WTC11 (cell line): Measurements from ENCODE around the gene EHD4. TPM values are rescaled to one million over a fixed set of nuclear protein-coding genes. Genes with fewer than 3 reads are reported as not detected.

Experiments used
- ATAC-seq: fragments of 200-7000 bp; cut with Tn5 transposase; 2 replicates; pipeline ENCODE4 v1.10.0; 2021; ENCODE audit warnings: mild to moderate bottlenecking, moderate library complexity
- CTCF ChIA-PET: fragments of 300-600 bp; sonication (Branson Sonifier 250); formaldehyde crosslinking; loops from one replicate; lab custom pipeline; 2021; ENCODE audit warnings: antibody characterized with exemption; lab: Charles Lee
- POLR2A ChIA-PET: fragments of 350-600 bp; sonication (Branson Sonifier 250); formaldehyde crosslinking; loops from one replicate; lab custom pipeline; 2021; ENCODE audit warnings: antibody characterized with exemption; lab: Charles Lee
- DNase-seq: peaks from one replicate; pipeline ENCODE4 v3.0.0; 2021; ENCODE audit warnings: low spot score
- H3K27ac Mint-ChIP-seq: 2 replicates; pipeline ENCODE4 v1.8.0; 2021; ENCODE audit warnings: mixed read lengths
- H3K27me3 Mint-ChIP-seq: 2 replicates; pipeline ENCODE4 v1.8.0; 2021; ENCODE audit warnings: low read depth, mild to moderate bottlenecking, moderate library complexity, mixed read lengths
- H3K36me3 Mint-ChIP-seq: 2 replicates; pipeline ENCODE4 v1.8.0; 2021; ENCODE audit warnings: mixed read lengths
- H3K4me1 Mint-ChIP-seq: 2 replicates; pipeline ENCODE4 v1.8.0; 2022; ENCODE audit warnings: mixed read lengths
- H3K4me3 Mint-ChIP-seq: 2 replicates; pipeline ENCODE4 v1.8.0; 2021; ENCODE audit warnings: mild to moderate bottlenecking, moderate library complexity, mixed read lengths
- H3K9me3 Mint-ChIP-seq: 2 replicates; pipeline ENCODE4 v1.8.0; 2021; ENCODE audit warnings: mixed read lengths
- CDX4 ChIP-seq: fragments of 250-450 bp; sonication (Bioruptor Pico); IDR thresholded peaks from 2 replicates; pipeline ENCODE4 v1.9.0; 2021; ENCODE audit warnings: moderate library complexity, mild to moderate bottlenecking, inconsistent platforms, borderline replicate concordance
- CREM ChIP-seq: sonication (generic); formaldehyde crosslinking; IDR thresholded peaks from 2 replicates; pipeline ENCODE4 v1.8.1; 2022; ENCODE audit warnings: mild to moderate bottlenecking, missing genetic modification reagents, moderate library complexity
- CTCF ChIP-seq: fragments of 200-600 bp; IDR thresholded peaks from 2 replicates; pipeline ENCODE4 v1.8.0; 2022; ENCODE audit warnings: antibody characterized with exemption
- ESRRA ChIP-seq: sonication (generic); formaldehyde crosslinking; IDR thresholded peaks from 2 replicates; pipeline ENCODE4 v1.8.1; 2022; ENCODE audit warnings: mild to moderate bottlenecking, missing genetic modification reagents, borderline replicate concordance
- ETV6 ChIP-seq: sonication (generic); formaldehyde crosslinking; IDR thresholded peaks from 2 replicates; pipeline ENCODE4 v1.8.1; 2022; ENCODE audit warnings: mild to moderate bottlenecking, missing genetic modification reagents
- FOXJ3 ChIP-seq: sonication (generic); formaldehyde crosslinking; IDR thresholded peaks from 2 replicates; pipeline ENCODE4 v1.9.0; 2021; ENCODE audit warnings: missing genetic modification reagents, mild to moderate bottlenecking, borderline replicate concordance
- FOXK1 ChIP-seq: sonication (generic); formaldehyde crosslinking; IDR thresholded peaks from 2 replicates; pipeline ENCODE4 v1.8.0; 2022; ENCODE audit warnings: mild to moderate bottlenecking, moderate library complexity, missing genetic modification reagents
- FOXP4 ChIP-seq: sonication (generic); formaldehyde crosslinking; IDR thresholded peaks from 2 replicates; pipeline ENCODE4 v1.8.0; 2022; ENCODE audit warnings: mild to moderate bottlenecking, missing genetic modification reagents
- IRF2 ChIP-seq: sonication (generic); formaldehyde crosslinking; IDR thresholded peaks from 2 replicates; pipeline ENCODE4 v1.8.0; 2022; ENCODE audit warnings: low read depth, missing genetic modification reagents, borderline replicate concordance
- JUN ChIP-seq: sonication (generic); formaldehyde crosslinking; IDR thresholded peaks from 2 replicates; pipeline ENCODE4 v1.8.0; 2023; ENCODE audit warnings: mild to moderate bottlenecking, missing genetic modification reagents
- MYBL2 ChIP-seq: sonication (generic); formaldehyde crosslinking; IDR thresholded peaks from 2 replicates; pipeline ENCODE4 v1.8.1; 2023; ENCODE audit warnings: mild to moderate bottlenecking, moderate library complexity, missing genetic modification reagents
- NFATC4 ChIP-seq: fragments of 250-450 bp; sonication (Bioruptor Pico); IDR thresholded peaks from 2 replicates; pipeline ENCODE4 v1.9.0; 2021; ENCODE audit warnings: mild to moderate bottlenecking
- TEAD1 ChIP-seq: sonication (generic); formaldehyde crosslinking; IDR thresholded peaks from 2 replicates; pipeline ENCODE4 v1.8.0; 2022; ENCODE audit warnings: mild to moderate bottlenecking, missing genetic modification reagents
- TEAD4 ChIP-seq: sonication (generic); formaldehyde crosslinking; IDR thresholded peaks from 2 replicates; pipeline ENCODE4 v1.8.0; 2022; ENCODE audit warnings: mild to moderate bottlenecking, missing genetic modification reagents
- ZNF219 ChIP-seq: sonication (generic); formaldehyde crosslinking; IDR thresholded peaks from 2 replicates; pipeline ENCODE4 v1.8.0; 2023; ENCODE audit warnings: missing genetic modification reagents, mild to moderate bottlenecking, borderline replicate concordance
- total RNA-seq: library from RNA; stranded (reverse); gene quantifications from 3 replicates; pipeline ENCODE4 v1.2.3, GENCODE V29; 2021
- TF ChIP-seq, protein P1 (sequence below): sonication (generic); formaldehyde crosslinking; IDR thresholded peaks from 2 replicates; pipeline ENCODE4 v1.8.1; 2023; ENCODE audit warnings: mild to moderate bottlenecking, missing genetic modification reagents
- TF ChIP-seq, protein P2 (sequence below): sonication (generic); formaldehyde crosslinking; IDR thresholded peaks from 2 replicates; pipeline ENCODE4 v1.8.1; 2022; ENCODE audit warnings: mild to moderate bottlenecking, missing genetic modification reagents, moderate library complexity, borderline replicate concordance
- TF ChIP-seq, protein P3 (sequence below): sonication (generic); formaldehyde crosslinking; IDR thresholded peaks from 2 replicates; pipeline ENCODE4 v1.8.1; 2023; ENCODE audit warnings: mild to moderate bottlenecking, missing genetic modification reagents, borderline replicate concordance
- TF ChIP-seq, protein P4 (sequence below): sonication (generic); formaldehyde crosslinking; IDR thresholded peaks from 2 replicates; pipeline ENCODE4 v1.8.0; 2023; ENCODE audit warnings: missing genetic modification reagents, mild to moderate bottlenecking, borderline replicate concordance

EHD4 gene
- total RNA-seq, 1 experiment from 2014 or later, result 23.9 TPM

DNA sequence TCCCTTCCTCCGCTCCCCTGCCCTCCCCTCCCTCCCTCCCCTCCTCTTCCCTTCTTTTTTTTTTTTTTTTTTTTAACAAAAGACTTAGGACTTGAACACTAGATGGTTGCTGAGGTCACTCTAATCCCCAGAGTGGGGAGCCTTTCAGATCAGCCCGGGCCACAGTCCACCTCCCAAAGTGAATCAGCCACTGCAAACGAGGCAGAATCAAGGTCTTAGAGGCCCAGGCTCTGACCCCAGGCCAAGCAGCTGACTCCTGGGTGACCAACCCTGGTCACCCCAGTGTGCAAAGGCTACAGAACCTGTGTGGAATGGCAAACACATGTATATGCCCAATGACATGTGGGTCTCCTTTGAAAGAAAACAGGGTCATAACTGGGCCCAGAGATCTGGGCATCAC, 18.3 kb upstream of the EHD4 start:
- POLR2A ChIA-PET, result no interaction called here
- no peak for DNase-seq

More for the DNA sequence above, 18.3 kb upstream of the EHD4 start:
- no peaks in the 10 kb centered on the region for H3K9me3 Mint-ChIP-seq
- peaks cover 6% of the 10 kb centered on the region for H3K4me1 Mint-ChIP-seq
- CTCF ChIA-PET, result interaction anchor here (1.2 to 7.5 kb wide), 24 partner anchors 8 to 394 kb away, joined by 3 to 121 read pairs (median 9); partner anchors contain the start of gene EHD4
- no peaks in the 10 kb centered on the region; the same call in 1 of the 2 replicates for H3K27me3 Mint-ChIP-seq
- H3K4me3 Mint-ChIP-seq, result no peak overlapping the region
- no peak overlapping the region for H3K27ac Mint-ChIP-seq
- ATAC-seq, result no peak
- no peaks in the 10 kb centered on the region for H3K36me3 Mint-ChIP-seq
- TF ChIP-seq, protein P1, sequence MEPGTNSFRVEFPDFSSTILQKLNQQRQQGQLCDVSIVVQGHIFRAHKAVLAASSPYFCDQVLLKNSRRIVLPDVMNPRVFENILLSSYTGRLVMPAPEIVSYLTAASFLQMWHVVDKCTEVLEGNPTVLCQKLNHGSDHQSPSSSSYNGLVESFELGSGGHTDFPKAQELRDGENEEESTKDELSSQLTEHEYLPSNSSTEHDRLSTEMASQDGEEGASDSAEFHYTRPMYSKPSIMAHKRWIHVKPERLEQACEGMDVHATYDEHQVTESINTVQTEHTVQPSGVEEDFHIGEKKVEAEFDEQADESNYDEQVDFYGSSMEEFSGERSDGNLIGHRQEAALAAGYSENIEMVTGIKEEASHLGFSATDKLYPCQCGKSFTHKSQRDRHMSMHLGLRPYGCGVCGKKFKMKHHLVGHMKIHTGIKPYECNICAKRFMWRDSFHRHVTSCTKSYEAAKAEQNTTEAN (CRISPR knock-in tag), result no peak
- TF ChIP-seq TEAD1, result no peak
- no peak for TF ChIP-seq CTCF
- TF ChIP-seq IRF2, result no peak
- no peak for TF ChIP-seq FOXJ3 (CRISPR knock-in tag)
- TF ChIP-seq TEAD4, result no peak
- no peak for TF ChIP-seq CREM (CRISPR knock-in tag)
- no peak for TF ChIP-seq CDX4 (CRISPR knock-in tag)
- no peak for TF ChIP-seq ESRRA (CRISPR knock-in tag)
- TF ChIP-seq NFATC4 (CRISPR knock-in tag), result no peak
- no peak for TF ChIP-seq MYBL2 (CRISPR knock-in tag)
- TF ChIP-seq ETV6, result no peak
- TF ChIP-seq, protein P2, sequence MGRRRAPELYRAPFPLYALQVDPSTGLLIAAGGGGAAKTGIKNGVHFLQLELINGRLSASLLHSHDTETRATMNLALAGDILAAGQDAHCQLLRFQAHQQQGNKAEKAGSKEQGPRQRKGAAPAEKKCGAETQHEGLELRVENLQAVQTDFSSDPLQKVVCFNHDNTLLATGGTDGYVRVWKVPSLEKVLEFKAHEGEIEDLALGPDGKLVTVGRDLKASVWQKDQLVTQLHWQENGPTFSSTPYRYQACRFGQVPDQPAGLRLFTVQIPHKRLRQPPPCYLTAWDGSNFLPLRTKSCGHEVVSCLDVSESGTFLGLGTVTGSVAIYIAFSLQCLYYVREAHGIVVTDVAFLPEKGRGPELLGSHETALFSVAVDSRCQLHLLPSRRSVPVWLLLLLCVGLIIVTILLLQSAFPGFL (CRISPR knock-in tag), result no peak
- TF ChIP-seq JUN, result no peak
- TF ChIP-seq FOXP4 (CRISPR knock-in tag), result no peak
- TF ChIP-seq FOXK1 (CRISPR knock-in tag), result no peak
- no peak for TF ChIP-seq ZNF219
- TF ChIP-seq, protein P3, sequence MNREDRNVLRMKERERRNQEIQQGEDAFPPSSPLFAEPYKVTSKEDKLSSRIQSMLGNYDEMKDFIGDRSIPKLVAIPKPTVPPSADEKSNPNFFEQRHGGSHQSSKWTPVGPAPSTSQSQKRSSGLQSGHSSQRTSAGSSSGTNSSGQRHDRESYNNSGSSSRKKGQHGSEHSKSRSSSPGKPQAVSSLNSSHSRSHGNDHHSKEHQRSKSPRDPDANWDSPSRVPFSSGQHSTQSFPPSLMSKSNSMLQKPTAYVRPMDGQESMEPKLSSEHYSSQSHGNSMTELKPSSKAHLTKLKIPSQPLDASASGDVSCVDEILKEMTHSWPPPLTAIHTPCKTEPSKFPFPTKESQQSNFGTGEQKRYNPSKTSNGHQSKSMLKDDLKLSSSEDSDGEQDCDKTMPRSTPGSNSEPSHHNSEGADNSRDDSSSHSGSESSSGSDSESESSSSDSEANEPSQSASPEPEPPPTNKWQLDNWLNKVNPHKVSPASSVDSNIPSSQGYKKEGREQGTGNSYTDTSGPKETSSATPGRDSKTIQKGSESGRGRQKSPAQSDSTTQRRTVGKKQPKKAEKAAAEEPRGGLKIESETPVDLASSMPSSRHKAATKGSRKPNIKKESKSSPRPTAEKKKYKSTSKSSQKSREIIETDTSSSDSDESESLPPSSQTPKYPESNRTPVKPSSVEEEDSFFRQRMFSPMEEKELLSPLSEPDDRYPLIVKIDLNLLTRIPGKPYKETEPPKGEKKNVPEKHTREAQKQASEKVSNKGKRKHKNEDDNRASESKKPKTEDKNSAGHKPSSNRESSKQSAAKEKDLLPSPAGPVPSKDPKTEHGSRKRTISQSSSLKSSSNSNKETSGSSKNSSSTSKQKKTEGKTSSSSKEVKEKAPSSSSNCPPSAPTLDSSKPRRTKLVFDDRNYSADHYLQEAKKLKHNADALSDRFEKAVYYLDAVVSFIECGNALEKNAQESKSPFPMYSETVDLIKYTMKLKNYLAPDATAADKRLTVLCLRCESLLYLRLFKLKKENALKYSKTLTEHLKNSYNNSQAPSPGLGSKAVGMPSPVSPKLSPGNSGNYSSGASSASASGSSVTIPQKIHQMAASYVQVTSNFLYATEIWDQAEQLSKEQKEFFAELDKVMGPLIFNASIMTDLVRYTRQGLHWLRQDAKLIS (CRISPR knock-in tag), result no peak
- TF ChIP-seq, protein P4, sequence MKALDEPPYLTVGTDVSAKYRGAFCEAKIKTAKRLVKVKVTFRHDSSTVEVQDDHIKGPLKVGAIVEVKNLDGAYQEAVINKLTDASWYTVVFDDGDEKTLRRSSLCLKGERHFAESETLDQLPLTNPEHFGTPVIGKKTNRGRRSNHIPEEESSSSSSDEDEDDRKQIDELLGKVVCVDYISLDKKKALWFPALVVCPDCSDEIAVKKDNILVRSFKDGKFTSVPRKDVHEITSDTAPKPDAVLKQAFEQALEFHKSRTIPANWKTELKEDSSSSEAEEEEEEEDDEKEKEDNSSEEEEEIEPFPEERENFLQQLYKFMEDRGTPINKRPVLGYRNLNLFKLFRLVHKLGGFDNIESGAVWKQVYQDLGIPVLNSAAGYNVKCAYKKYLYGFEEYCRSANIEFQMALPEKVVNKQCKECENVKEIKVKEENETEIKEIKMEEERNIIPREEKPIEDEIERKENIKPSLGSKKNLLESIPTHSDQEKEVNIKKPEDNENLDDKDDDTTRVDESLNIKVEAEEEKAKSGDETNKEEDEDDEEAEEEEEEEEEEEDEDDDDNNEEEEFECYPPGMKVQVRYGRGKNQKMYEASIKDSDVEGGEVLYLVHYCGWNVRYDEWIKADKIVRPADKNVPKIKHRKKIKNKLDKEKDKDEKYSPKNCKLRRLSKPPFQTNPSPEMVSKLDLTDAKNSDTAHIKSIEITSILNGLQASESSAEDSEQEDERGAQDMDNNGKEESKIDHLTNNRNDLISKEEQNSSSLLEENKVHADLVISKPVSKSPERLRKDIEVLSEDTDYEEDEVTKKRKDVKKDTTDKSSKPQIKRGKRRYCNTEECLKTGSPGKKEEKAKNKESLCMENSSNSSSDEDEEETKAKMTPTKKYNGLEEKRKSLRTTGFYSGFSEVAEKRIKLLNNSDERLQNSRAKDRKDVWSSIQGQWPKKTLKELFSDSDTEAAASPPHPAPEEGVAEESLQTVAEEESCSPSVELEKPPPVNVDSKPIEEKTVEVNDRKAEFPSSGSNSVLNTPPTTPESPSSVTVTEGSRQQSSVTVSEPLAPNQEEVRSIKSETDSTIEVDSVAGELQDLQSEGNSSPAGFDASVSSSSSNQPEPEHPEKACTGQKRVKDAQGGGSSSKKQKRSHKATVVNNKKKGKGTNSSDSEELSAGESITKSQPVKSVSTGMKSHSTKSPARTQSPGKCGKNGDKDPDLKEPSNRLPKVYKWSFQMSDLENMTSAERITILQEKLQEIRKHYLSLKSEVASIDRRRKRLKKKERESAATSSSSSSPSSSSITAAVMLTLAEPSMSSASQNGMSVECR (CRISPR knock-in tag), result no peak
